NCI-H187 treated with DMSO at 0.1 percent for 48 hours (cell line): ENCODE data around the gene ADAM17.
"Not testable (repeated sequence)": the region's sequence is repeated elsewhere in the genome, so short reads cannot be mapped to it uniquely, and the experiment has no call there.

Source experiments
- DNase-seq: peaks from one replicate; lab custom pipeline; 2025; lab: John Stamatoyannopoulos, UW

The ADAM17 gene

GRCh38 chr2:9555297-9556120 lies at the start of gene ADAM17:
ADAM17 (minus strand) TSS chr2:9555830; CDS start chr2:9555605, 225 bp downstream.
- DNase-seq: peak; percentile 66

- no peak for DNase-seq
Observed at GRCh38 chr2:9602412-9602811, 46.8 kb upstream of the ADAM17 start.

- DNase-seq: no peak
Observed at GRCh38 chr2:9601397-9601796, 45.8 kb upstream of the ADAM17 start.

- no peak for DNase-seq
Observed at GRCh38 chr2:9599430-9599829, 43.8 kb upstream of the ADAM17 start.

- no peak for DNase-seq
Observed at GRCh38 chr2:9596621-9597311, 41.1 kb upstream of the ADAM17 start.

- no peak for DNase-seq
Observed at GRCh38 chr2:9595746-9596145, 40.1 kb upstream of the ADAM17 start.

- not testable (repeated sequence) for DNase-seq
Observed at GRCh38 chr2:9595256-9595655, 39.6 kb upstream of the ADAM17 start.

- DNase-seq: no peak
Observed at GRCh38 chr2:9594366-9595054, 38.9 kb upstream of the ADAM17 start.

- no peak for DNase-seq
Observed at GRCh38 chr2:9593925-9594324, 38.3 kb upstream of the ADAM17 start.

- no peak for DNase-seq
Observed at GRCh38 chr2:9592699-9593098, 37.1 kb upstream of the ADAM17 start.

- DNase-seq: no peak
Observed at GRCh38 chr2:9590641-9591040, 35.0 kb upstream of the ADAM17 start.

GRCh38 chr2:9586465-9586864 lies 30.8 kb upstream of the ADAM17 start:
- no peak for DNase-seq

- DNase-seq: no peak
Observed at GRCh38 chr2:9585486-9585885, 29.9 kb upstream of the ADAM17 start.

- not testable (repeated sequence) for DNase-seq
Observed at GRCh38 chr2:9584902-9585301, 29.3 kb upstream of the ADAM17 start.

- DNase-seq: no peak
Observed at GRCh38 chr2:9582624-9583023, 27.0 kb upstream of the ADAM17 start.

GRCh38 chr2:9578467-9579235 lies 23.0 kb upstream of the ADAM17 start:
- DNase-seq: no peak

GRCh38 chr2:9574331-9574730 lies 18.7 kb upstream of the ADAM17 start:
- DNase-seq: no peak

GRCh38 chr2:9573840-9574239 lies 18.2 kb upstream of the ADAM17 start:
- DNase-seq: no peak

- DNase-seq: no peak
Observed at GRCh38 chr2:9573013-9573720, 17.5 kb upstream of the ADAM17 start.

GRCh38 chr2:9570182-9571060 lies 14.8 kb upstream of the ADAM17 start:
- no peak for DNase-seq
